H9 (cell line): ENCODE data around the gene ADAMTSL2. TPM values are rescaled to one million over a fixed set of nuclear protein-coding genes. Genes with fewer than 3 reads are reported as not detected.

Source experiments
- DNase-seq: peaks from one replicate; pipeline ENCODE4 v3.0.0-alpha.2; 2017
- H2AFZ ChIP-seq: one replicate; pipeline ENCODE4 v1.6.1; 2013; ENCODE audit warnings: mild to moderate bottlenecking, low read length, control low read depth, moderate library complexity
- H2AK5ac ChIP-seq: 2 replicates; pipeline ENCODE4 v1.6.1; 2013; ENCODE audit warnings: low read length, control low read depth, mixed read lengths; ENCODE audit not compliant: insufficient read length
- H2BK120ac ChIP-seq: one replicate; pipeline ENCODE4 v1.6.1; 2013; ENCODE audit warnings: low read depth, mild to moderate bottlenecking, low read length, control low read depth, inconsistent platforms; ENCODE audit not compliant: poor library complexity, severe bottlenecking
- H2BK12ac ChIP-seq: 2 replicates; pipeline ENCODE4 v1.6.1; 2013; ENCODE audit warnings: low read length, control low read depth, mixed read lengths, low read depth; ENCODE audit not compliant: insufficient read length
- H2BK15ac ChIP-seq: 2 replicates; pipeline ENCODE4 v1.6.1; 2013; ENCODE audit warnings: low read depth, low read length, control low read depth
- H2BK20ac ChIP-seq: one replicate; pipeline ENCODE4 v1.6.1; 2013; ENCODE audit warnings: low read depth, mild to moderate bottlenecking, low read length, control low read depth, inconsistent platforms; ENCODE audit not compliant: poor library complexity, severe bottlenecking
- H2BK5ac ChIP-seq: 2 replicates; pipeline ENCODE4 v1.6.1; 2013; ENCODE audit warnings: low read length, control low read depth, mixed read lengths; ENCODE audit not compliant: insufficient read length
- H3K14ac ChIP-seq: 2 replicates; pipeline ENCODE4 v1.6.1; 2013; ENCODE audit warnings: low read length, control low read depth; ENCODE audit not compliant: insufficient read depth
- H3K18ac ChIP-seq: 2 replicates; pipeline ENCODE4 v1.6.1; 2013; ENCODE audit warnings: low read depth, mild to moderate bottlenecking, mixed read lengths, low read length, control low read depth; ENCODE audit not compliant: insufficient read length
- H3K23ac ChIP-seq: 2 replicates; pipeline ENCODE4 v1.6.1; 2013; ENCODE audit warnings: low read length, control low read depth, mixed read lengths, low read depth; ENCODE audit not compliant: insufficient read length
- H3K23me2 ChIP-seq: 2 replicates; pipeline ENCODE4 v1.6.1; 2013; ENCODE audit warnings: low read depth, mild to moderate bottlenecking, mixed read lengths, low read length, control low read depth; ENCODE audit not compliant: insufficient read length, poor library complexity, severe bottlenecking
- H3K27ac ChIP-seq: 2 replicates; pipeline ENCODE4 v1.5.1; 2013; ENCODE audit warnings: low read length, control low read depth, mixed read lengths, low read depth; ENCODE audit not compliant: insufficient read length
- H3K27me3 ChIP-seq: 2 replicates; pipeline ENCODE4 v1.6.1; 2013; ENCODE audit warnings: low read length, control low read depth, inconsistent platforms; ENCODE audit not compliant: insufficient read depth
- H3K4ac ChIP-seq: 2 replicates; pipeline ENCODE4 v1.6.1; 2013; ENCODE audit warnings: low read depth, mild to moderate bottlenecking, control low read depth, inconsistent platforms, low read length, moderate library complexity
- H3K4me1 ChIP-seq: 2 replicates; pipeline ENCODE4 v1.6.1; 2013; ENCODE audit warnings: low read length, control low read depth, inconsistent platforms; ENCODE audit not compliant: insufficient read depth
- H3K4me2 ChIP-seq: 2 replicates; pipeline ENCODE4 v1.6.1; 2013; ENCODE audit warnings: low read length, control low read depth, mixed read lengths; ENCODE audit not compliant: insufficient read length, insufficient read depth
- H3K56ac ChIP-seq: 2 replicates; pipeline ENCODE4 v1.6.1; 2013; ENCODE audit warnings: low read depth, mild to moderate bottlenecking, mixed read lengths, low read length, control low read depth; ENCODE audit not compliant: insufficient read length
- H3K79me1 ChIP-seq: 2 replicates; pipeline ENCODE4 v1.6.1; 2013; ENCODE audit warnings: low read depth, mild to moderate bottlenecking, moderate library complexity, low read length, control low read depth, inconsistent platforms; ENCODE audit not compliant: insufficient read depth, poor library complexity, severe bottlenecking
- H3K79me2 ChIP-seq: 2 replicates; pipeline ENCODE4 v1.6.1; 2013; ENCODE audit warnings: low read length, control low read depth, inconsistent platforms; ENCODE audit not compliant: insufficient read depth
- H3K9ac ChIP-seq: 2 replicates; pipeline ENCODE4 v1.6.1; 2013; ENCODE audit warnings: low read length, control low read depth, mixed read lengths; ENCODE audit not compliant: insufficient read length; ENCODE audit errors: extremely low read depth
- H3K9me3 ChIP-seq: one replicate; pipeline ENCODE4 v1.6.1; 2013; ENCODE audit warnings: low read depth, low read length, inconsistent platforms; ENCODE audit not compliant: control insufficient read depth
- H3T11ph ChIP-seq: one replicate; pipeline ENCODE4 v1.6.1; 2013; ENCODE audit warnings: mild to moderate bottlenecking, low read length, control low read depth, inconsistent platforms
- H4K20me1 ChIP-seq: one replicate; pipeline ENCODE4 v1.6.1; 2013; ENCODE audit not compliant: control insufficient read depth, insufficient read length, insufficient read depth
- H4K5ac ChIP-seq: 2 replicates; pipeline ENCODE4 v1.6.1; 2013; ENCODE audit warnings: low read depth, mild to moderate bottlenecking, mixed read lengths, low read length, control low read depth; ENCODE audit not compliant: insufficient read length
- H4K8ac ChIP-seq: replicated peaks from 2 replicates; pipeline ENCODE4 v1.6.1; 2013; ENCODE audit warnings: low read length, control low read depth, mixed read lengths, low read depth; ENCODE audit not compliant: insufficient read length
- H4K91ac ChIP-seq: 2 replicates; pipeline ENCODE4 v1.6.1; 2013; ENCODE audit warnings: low read depth, mild to moderate bottlenecking, moderate library complexity, mixed read lengths, low read length, control low read depth; ENCODE audit not compliant: insufficient read length
- H3K27ac Mint-ChIP-seq, 3 experiments: 2 replicates in 2 of 3; 3 replicates in 1 of 3; pipeline ENCODE4 v1.8.0; 2020 to 2021; ENCODE audit warnings: mixed read lengths in 3 of 3, mild to moderate bottlenecking in 1 of 3, moderate library complexity in 1 of 3
- H3K27me3 Mint-ChIP-seq: 2 replicates; pipeline ENCODE4 v1.8.0; 2021; ENCODE audit warnings: low read depth, mild to moderate bottlenecking, moderate library complexity, mixed read lengths
- H3K36me3 Mint-ChIP-seq, 3 experiments: 2 replicates in 2 of 3; 3 replicates in 1 of 3; pipeline ENCODE4 v1.8.0; 2020 to 2021; ENCODE audit warnings: low read depth in 3 of 3, mixed read lengths in 3 of 3; ENCODE audit not compliant: insufficient read depth in 1 of 3
- H3K4me1 Mint-ChIP-seq, 2 experiments: 2 replicates each; pipeline ENCODE4 v1.8.0; 2020; ENCODE audit warnings: mixed read lengths in 2 of 2
- H3K4me3 Mint-ChIP-seq, 2 experiments: 2 replicates in 1 of 2; 3 replicates in 1 of 2; pipeline ENCODE4 v1.8.0; 2020 to 2021; ENCODE audit warnings: mild to moderate bottlenecking in 2 of 2, mixed read lengths in 2 of 2, moderate library complexity in 1 of 2
- H3K9me3 Mint-ChIP-seq, 2 experiments: 2 replicates in 1 of 2; 3 replicates in 1 of 2; pipeline ENCODE4 v1.8.0; 2020; ENCODE audit warnings: mild to moderate bottlenecking in 2 of 2, mixed read lengths in 2 of 2, moderate library complexity in 1 of 2
- WGBS: extraction: QIAGEN DNeasy Blood & Tissue Kit; methylation state at CpG from one replicate; pipeline ENCODE4 v1.1.7; 2013; ENCODE audit warnings: missing lambda C conversion rate, low lambda C conversion rate, mixed read lengths; ENCODE audit not compliant: insufficient read length; ENCODE audit errors: extremely low coverage; 5-methylcytosine and 5-hydroxymethylcytosine counted together
- total RNA-seq: library from RNA; stranded (reverse); gene quantifications from 2 replicates; pipeline ENCODE4 v1.2.1, GENCODE V29; 2021
- TF ChIP-seq, protein P1 (sequence below): fragments of 200-600 bp; sonication (generic); conservative IDR thresholded peaks from 3 replicates; pipeline ENCODE4 v1.8.0; 2021; ENCODE audit warnings: antibody characterized with exemption, mild to moderate bottlenecking

The ADAMTSL2 gene
- total RNA-seq, 1 experiment from 2014 or later = 0.61 TPM

DNA sequence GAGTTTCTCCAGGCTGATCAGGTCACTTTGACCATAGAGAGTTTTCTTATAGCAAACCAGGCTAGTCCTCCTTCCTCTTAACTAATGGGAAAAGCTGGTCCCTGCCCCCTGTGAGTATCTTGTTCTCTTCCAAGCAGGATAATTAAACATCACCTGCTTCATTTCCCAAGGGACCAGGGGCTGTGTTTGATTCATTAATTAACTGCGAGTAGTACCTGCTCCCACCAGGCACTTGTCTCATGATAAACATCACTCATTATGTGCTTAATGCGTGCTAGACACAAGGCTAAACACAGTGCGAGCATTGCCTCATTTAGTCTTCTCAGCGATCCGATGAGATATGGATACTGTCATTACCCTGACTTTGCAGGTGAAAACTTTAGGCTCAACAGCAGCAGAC lies 76.3 kb downstream of the ADAMTSL2 start:
- Histone ChIP-seq H3K4ac (no peak overlapping the region), H2BK15ac (no peak overlapping the region), H3K27me3 (peaks cover 8% of the 10 kb centered on the region; the same call in 1 of the 2 replicates), H2AFZ (no peak overlapping the region), H4K91ac (no peak overlapping the region), H3K27ac (no peak overlapping the region), H2BK12ac (no peak overlapping the region), H4K8ac (no peak overlapping the region), H3K4me1 (no peaks in the 10 kb centered on the region), H3K14ac (no peak overlapping the region), H3K79me1 (no peaks in the 10 kb centered on the region), H3K9ac (no peak overlapping the region), H3K9me3 (no peaks in the 10 kb centered on the region), H3K23me2 (peaks cover 3% of the 10 kb centered on the region), H4K5ac (no peak overlapping the region), H3K23ac (no peak overlapping the region), H2BK20ac (no peak overlapping the region), H2BK120ac (no peak overlapping the region), H3K18ac (no peak overlapping the region), H3T11ph (no peak overlapping the region), H3K4me2 (no peak overlapping the region), H2BK5ac (no peak overlapping the region), H4K20me1 (no peaks in the 10 kb centered on the region), H3K56ac (no peak overlapping the region), H2AK5ac (no peak overlapping the region), H3K79me2 (no peaks in the 10 kb centered on the region)
- H3K4me3 Mint-ChIP-seq = no peak overlapping the region
- no peaks in the 10 kb centered on the region; a peak in 1 of 5 replicates for H3K9me3 Mint-ChIP-seq
- no CpG with 5 or more reads among the region's 5 CpGs for WGBS
- peaks cover 6 to 22% of the 10 kb centered on the region in 2 experiments for H3K4me1 Mint-ChIP-seq
- no peak overlapping the region for H3K27ac Mint-ChIP-seq
- DNase-seq = no peak
- peaks cover 91% of the 10 kb centered on the region for H3K27me3 Mint-ChIP-seq
- TF ChIP-seq, protein P1, sequence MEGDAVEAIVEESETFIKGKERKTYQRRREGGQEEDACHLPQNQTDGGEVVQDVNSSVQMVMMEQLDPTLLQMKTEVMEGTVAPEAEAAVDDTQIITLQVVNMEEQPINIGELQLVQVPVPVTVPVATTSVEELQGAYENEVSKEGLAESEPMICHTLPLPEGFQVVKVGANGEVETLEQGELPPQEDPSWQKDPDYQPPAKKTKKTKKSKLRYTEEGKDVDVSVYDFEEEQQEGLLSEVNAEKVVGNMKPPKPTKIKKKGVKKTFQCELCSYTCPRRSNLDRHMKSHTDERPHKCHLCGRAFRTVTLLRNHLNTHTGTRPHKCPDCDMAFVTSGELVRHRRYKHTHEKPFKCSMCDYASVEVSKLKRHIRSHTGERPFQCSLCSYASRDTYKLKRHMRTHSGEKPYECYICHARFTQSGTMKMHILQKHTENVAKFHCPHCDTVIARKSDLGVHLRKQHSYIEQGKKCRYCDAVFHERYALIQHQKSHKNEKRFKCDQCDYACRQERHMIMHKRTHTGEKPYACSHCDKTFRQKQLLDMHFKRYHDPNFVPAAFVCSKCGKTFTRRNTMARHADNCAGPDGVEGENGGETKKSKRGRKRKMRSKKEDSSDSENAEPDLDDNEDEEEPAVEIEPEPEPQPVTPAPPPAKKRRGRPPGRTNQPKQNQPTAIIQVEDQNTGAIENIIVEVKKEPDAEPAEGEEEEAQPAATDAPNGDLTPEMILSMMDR = no peak
- H3K36me3 Mint-ChIP-seq = no peaks in the 10 kb centered on the region
